ENCODE measurements around the gene CDYL. TPM values are rescaled to one million over a fixed set of nuclear protein-coding genes. Genes with fewer than 3 reads are reported as not detected.

Gene CDYL
- polyA plus RNA-seq, 3 donors, result 2.9 to 21.2 (median 4.2) TPM

DNA sequence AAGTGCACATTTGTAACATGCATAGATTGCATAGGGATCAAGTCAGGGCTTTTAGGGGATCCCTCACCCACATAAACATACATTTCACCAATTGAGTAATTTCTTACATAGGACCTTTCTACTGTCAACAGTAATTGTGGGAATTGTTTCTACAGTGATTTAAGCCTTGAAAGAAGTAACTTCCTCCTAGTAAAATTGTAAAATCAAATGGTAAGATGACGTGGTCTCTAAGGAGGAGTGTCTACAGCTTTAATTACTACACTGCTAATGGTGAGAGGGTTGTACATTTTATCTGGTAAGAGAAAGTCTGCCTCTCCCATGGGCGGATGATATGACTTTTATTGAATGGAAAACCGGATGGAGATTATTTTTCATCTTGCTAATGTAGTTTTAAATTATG, 129.6 kb downstream of the CDYL start:
- Mint-ChIP-seq H3K4me1 (peaks cover 50% of the 10 kb centered on the region), H3K9me3 (no peaks in the 10 kb centered on the region), H3K36me3 (peaks cover 31 to 34% of the 10 kb centered on the region in 2 donors), H3K4me3 (peak overlapping the region; percentile 63 to 82), H3K27me3 (ENCODE audit: low read depth in 3 of 3) (peaks cover 0 to 1% (median under 1%) of the 10 kb centered on the region in 3 donors), H3K27ac (peak overlapping the region; percentile 71 to 87 (median 83))
- H3K27ac ChIP-seq (ENCODE audit: low read depth in 1 of 2, low read length in 2 of 2), result peak overlapping the region in 1 of 2 donors; percentile 79
- TF ChIP-seq, protein P1, sequence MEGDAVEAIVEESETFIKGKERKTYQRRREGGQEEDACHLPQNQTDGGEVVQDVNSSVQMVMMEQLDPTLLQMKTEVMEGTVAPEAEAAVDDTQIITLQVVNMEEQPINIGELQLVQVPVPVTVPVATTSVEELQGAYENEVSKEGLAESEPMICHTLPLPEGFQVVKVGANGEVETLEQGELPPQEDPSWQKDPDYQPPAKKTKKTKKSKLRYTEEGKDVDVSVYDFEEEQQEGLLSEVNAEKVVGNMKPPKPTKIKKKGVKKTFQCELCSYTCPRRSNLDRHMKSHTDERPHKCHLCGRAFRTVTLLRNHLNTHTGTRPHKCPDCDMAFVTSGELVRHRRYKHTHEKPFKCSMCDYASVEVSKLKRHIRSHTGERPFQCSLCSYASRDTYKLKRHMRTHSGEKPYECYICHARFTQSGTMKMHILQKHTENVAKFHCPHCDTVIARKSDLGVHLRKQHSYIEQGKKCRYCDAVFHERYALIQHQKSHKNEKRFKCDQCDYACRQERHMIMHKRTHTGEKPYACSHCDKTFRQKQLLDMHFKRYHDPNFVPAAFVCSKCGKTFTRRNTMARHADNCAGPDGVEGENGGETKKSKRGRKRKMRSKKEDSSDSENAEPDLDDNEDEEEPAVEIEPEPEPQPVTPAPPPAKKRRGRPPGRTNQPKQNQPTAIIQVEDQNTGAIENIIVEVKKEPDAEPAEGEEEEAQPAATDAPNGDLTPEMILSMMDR (IDR thresholded peaks at IDR 0.05), result no peak
- peaks cover 9 to 24% of the 10 kb centered on the region in 2 donors for H3K36me3 ChIP-seq (replicated peaks in 1 of 2; ENCODE audit: control insufficient read depth in 1 of 2, insufficient read depth in 2 of 2, low read length in 2 of 2)
- peaks cover 74% of the 10 kb centered on the region for H3K79me2 ChIP-seq (ENCODE audit: insufficient read depth, low read length)
- no peak overlapping the region for H2AFZ ChIP-seq (ENCODE audit: insufficient read depth, low read depth, low read length, poor library complexity, severe bottlenecking)
- no peak overlapping the region for H3K9ac ChIP-seq (ENCODE audit: insufficient read depth, low read length, poor library complexity, severe bottlenecking)
- intact Hi-C loops (cut with micrococcal nuclease), result loop anchor here in 1 of 2 donors (1.0 kb wide), 1 partner anchor 10 kb away; no protein-coding TSS in a partner anchor
- peak overlapping the region in 1 of 3 experiments; percentile 55 for H3K4me3 ChIP-seq (replicated peaks in 1 of 3; ENCODE audit: low read depth in 2 of 3, low read length in 3 of 3)
- H4K20me1 ChIP-seq (ENCODE audit: insufficient read depth, low read length), result peaks cover 88% of the 10 kb centered on the region
- H3K4me2 ChIP-seq (replicated peaks; ENCODE audit: extremely low read depth, low read length, poor library complexity, severe bottlenecking), result peak overlapping the region; percentile 69
- H3K27me3 ChIP-seq (ENCODE audit: control insufficient read depth in 2 of 2, insufficient read depth in 2 of 2, low read length in 2 of 2), result no peaks in the 10 kb centered on the region
- DNase-seq, result peak; percentile 10 to 39 (median 37)
- WGBS (ENCODE audit: insufficient coverage), result no CpG with 5 or more reads among the region's 3 CpGs
- H3K9me3 ChIP-seq (replicated peaks in 1 of 2; ENCODE audit: control insufficient read depth in 1 of 2, insufficient read depth in 1 of 2, low read length in 2 of 2), result no peaks in the 10 kb centered on the region
- H3K4me1 ChIP-seq (ENCODE audit: control insufficient read depth in 1 of 2, insufficient read depth in 2 of 2, low read length in 2 of 2), result peaks cover 40 to 49% of the 10 kb centered on the region in 2 donors

DNA sequence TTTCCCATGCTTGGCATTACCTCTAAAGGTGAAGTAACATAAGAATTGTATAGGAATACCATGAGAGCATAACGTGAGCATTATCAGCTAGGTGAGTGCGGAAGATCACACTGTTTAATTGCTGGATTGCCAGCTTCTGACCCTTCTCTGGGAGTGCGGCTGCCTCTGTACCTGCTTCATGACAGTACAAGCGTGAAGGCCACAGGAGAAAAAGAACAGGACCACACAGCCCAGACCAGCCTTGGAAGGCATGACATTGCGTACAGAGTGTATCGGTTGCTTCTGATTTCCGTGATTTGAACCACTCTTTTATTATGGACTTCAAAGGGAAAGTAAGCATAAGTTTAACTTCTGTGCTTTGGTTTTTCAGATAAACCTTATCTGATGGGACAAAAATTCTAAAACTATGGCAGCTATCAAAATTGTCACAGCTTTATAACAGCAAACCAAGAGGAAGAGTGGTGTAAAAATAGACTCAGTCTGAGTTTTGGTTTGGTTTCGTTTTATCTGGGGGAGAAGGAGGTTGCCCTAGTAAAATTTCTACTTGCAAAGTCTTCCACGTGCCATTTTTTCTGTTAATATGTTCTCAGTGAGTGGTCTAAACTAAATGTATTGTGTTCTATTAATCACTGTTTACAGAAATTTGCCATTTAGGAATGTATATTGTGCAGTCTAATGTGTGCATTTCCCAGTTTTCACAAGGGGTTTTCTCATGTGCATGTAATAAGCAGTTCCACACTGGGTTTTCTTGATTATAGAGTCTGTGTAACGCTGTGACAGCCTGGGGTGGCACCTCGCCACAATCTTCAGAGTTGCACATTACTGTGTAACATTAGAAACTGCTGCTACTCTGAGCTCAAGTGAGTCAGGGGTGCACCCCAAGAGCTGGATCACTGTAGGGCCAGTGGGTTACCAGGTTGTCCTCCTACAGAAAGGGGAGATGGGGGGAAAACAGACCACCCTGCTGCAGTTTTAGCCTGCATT, 130.4 kb downstream of the CDYL start:
- H3K9me3 Mint-ChIP-seq, result no peaks in the 10 kb centered on the region
- peak overlapping the region; percentile 63 to 82 for H3K4me3 Mint-ChIP-seq
- Histone ChIP-seq H3K79me2 (ENCODE audit: insufficient read depth, low read length) (peaks cover 74% of the 10 kb centered on the region), H4K20me1 (ENCODE audit: insufficient read depth, low read length) (peaks cover 93% of the 10 kb centered on the region), H3K36me3 (replicated peaks in 1 of 2; ENCODE audit: control insufficient read depth in 1 of 2, insufficient read depth in 2 of 2, low read length in 2 of 2) (peaks cover 9 to 25% of the 10 kb centered on the region in 2 donors), H3K4me1 (ENCODE audit: control insufficient read depth in 1 of 2, insufficient read depth in 2 of 2, low read length in 2 of 2) (peaks cover 34 to 41% of the 10 kb centered on the region in 2 donors), H3K4me2 (replicated peaks; ENCODE audit: extremely low read depth, low read length, poor library complexity, severe bottlenecking) (peak overlapping the region; percentile 69), H3K27me3 (ENCODE audit: control insufficient read depth in 2 of 2, insufficient read depth in 2 of 2, low read length in 2 of 2) (no peaks in the 10 kb centered on the region), H3K4me3 (replicated peaks in 1 of 3; ENCODE audit: low read depth in 2 of 3, low read length in 3 of 3) (peak overlapping the region in 2 of 3 experiments; percentile 23 to 55), H3K27ac (ENCODE audit: low read depth in 1 of 2, low read length in 2 of 2) (peak overlapping the region; percentile 45 to 79), H3K9ac (ENCODE audit: insufficient read depth, low read length, poor library complexity, severe bottlenecking) (peak overlapping the region; percentile 46), H3K9me3 (replicated peaks in 1 of 2; ENCODE audit: control insufficient read depth in 1 of 2, insufficient read depth in 1 of 2, low read length in 2 of 2) (no peaks in the 10 kb centered on the region), H2AFZ (ENCODE audit: insufficient read depth, low read depth, low read length, poor library complexity, severe bottlenecking) (peak overlapping the region; percentile 15)
- intact Hi-C loops (cut with micrococcal nuclease), result loop anchor here in 1 of 2 donors (1.0 kb wide), 1 partner anchor 10 kb away; no protein-coding TSS in a partner anchor
- WGBS (ENCODE audit: insufficient coverage), result 47% methylated on average over 5 of the region's 11 CpGs
- peak in 1 of 3 donors; percentile 40 for DNase-seq
- peak overlapping the region; percentile 71 to 87 (median 83) for H3K27ac Mint-ChIP-seq
- peaks cover 42% of the 10 kb centered on the region for H3K4me1 Mint-ChIP-seq
- peaks cover 31 to 36% of the 10 kb centered on the region in 2 donors for H3K36me3 Mint-ChIP-seq
- TF ChIP-seq, protein P1 (IDR thresholded peaks at IDR 0.05), result no peak
- H3K27me3 Mint-ChIP-seq (ENCODE audit: low read depth in 3 of 3), result peaks cover 0 to 1% (median 0%) of the 10 kb centered on the region in 3 donors
